Inferior parietal cortex (tissue), 1 donor: Measurements from ENCODE around the gene SLBP.
A peak's percentile ranks its signal among the peaks of the same experiment; 100 is the strongest.

Source experiments
- DNase-seq: peaks from one replicate; pipeline ENCODE4 v3.0.0-alpha.2; 2016; ENCODE audit errors: extremely low spot score

Gene SLBP

DNA sequence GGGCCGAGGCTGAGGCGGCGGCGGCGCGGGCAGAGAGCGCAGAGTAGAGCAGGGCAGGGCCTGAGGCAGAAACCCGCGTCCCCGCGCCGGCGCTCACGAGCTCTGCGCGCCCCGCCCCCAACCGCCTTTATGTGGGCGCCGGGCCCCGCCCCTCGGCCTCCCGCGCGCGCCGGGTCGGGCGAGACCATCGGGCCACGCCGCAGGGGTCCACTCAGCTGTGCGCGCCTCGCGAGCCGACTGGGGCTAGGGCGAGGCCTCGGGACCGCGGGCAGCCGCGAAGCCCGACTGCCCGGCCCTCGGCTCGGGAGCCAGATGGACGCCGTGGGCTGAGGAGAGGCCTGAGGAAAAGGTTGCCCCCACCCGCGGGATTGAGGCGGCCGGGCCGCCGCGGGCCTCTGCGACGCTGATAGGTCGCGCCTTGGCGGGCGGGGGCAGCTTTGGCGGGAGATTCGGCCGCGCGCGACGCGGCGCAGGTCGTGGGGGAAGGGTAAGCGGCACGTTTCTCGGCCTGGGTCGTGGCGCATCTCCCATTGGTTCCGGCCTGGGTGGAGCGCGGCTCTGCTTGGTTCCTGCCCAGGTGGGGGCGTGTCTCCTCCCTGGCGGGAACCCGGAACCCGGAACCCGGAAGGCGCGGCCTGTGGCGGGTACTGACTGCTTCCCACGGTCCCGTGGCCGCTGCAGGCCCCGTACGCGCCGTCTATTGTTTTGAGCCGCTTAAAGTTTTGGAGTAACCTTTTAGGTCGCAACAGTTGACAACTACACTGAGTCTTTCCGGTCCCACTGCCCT is at the start of gene SLBP:
Gene SLBP, minus strand, starts transcription at position 104 of the 787 bp plus-strand sequence. CDS start 131 bp downstream, outside the sequence.
- DNase-seq = peak; percentile 81

DNA sequence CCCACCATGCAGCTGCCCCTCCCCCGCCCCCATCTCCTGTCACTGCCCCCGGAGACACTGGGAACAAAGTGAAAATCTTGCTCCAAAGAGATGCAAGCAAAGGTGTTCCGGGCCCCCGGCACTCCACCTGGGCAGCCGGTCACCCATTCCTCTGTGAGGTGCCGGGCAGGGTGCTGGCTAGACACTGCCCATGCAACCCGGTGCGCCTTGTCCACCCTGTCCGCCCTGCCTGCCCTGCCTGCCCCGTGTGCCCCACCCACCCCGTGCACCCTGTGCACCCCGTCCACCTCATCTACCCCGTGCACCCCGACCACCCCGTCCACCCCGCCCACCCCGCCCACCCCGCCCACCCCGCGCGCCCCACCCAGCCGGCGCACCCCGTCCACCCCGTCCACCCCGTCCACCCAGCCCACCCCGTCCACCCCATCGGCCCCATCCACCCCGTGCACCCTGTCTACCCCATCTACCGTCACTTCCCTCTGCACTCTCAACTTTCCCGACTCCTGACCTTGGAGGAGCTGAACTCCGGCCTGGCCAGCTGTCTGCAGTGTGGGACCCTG is 49.1 kb upstream of the SLBP start:
- DNase-seq = no peak

DNA sequence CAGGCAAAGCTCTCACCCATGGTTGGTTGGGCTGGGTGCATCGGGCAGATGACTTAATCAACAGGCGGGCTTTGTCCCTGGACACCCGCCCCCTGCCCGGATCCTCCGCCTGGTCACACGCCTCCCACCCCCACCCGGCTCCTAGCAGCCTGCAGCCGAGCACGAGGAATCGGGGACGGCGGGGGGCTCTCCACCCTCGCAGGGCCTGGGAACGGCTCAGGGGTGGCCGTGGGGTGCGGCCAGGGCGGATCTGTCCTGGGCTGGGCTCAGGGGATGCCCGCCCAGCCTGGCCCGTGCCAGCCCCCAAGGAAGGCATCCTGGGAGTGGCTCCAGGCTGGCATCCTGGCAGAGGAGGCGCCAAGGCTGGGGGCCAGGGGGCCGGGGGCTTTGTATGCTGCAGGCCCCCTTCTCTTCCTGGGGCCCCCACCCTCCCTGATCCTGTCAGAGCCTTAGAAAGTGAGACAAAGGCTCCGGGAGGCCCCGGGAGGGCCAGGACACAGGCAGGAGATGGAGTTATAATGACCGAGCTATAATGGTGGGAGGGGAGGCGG is 48.5 kb upstream of the SLBP start:
- no peak for DNase-seq

DNA sequence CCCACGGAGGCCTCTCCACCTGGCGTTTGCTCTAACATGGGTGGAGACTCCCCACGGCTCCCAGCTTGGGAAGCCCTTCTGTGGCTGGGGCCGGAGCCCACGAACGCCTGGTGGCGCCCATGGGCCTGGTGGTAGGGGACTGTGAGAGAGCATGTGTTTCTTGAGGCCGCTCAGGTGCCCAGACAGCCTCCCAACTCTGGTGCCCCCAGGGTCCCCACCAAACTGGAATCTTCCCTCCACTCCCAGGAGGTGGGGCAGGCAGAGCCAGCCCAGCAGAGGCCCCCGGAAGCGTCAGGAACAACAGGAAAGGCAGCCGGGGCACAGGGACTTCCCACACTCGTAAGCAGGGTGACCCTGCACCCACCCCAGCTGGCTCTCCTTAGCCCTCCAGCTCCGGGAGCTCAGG is 47.7 kb upstream of the SLBP start:
- no peak for DNase-seq

DNA sequence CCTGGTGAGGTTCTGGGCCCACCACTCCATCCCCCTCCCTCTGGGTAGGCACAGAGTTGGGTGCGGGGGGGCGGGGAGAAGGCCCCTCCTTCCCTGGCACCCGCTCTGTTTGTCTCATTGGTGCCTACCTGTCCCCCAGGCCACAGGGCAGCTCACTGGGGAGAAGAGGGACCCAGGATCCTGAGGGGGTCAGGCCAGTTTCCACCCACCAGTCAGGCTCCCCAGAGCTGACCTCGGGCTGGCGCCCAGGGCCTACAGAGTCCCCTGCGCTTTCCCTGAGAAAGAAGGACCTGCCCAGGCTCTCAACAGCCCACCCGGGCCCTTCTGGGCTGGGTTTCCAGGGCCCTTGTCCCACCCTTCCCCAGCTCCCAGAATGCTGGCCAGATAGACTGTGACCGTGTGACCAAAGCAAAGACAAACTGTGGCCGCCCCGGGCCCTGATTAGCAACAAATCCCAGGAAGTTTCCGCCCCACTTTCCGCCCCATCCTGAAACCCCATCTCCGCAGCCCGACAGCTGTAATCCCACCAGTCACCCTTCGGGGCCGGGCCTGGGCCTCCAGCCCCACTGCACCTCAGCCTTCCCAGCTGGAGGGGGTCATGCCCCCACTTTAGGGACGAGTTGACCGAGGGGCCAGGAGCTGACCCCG is 47.2 kb upstream of the SLBP start:
- DNase-seq = no peak

DNA sequence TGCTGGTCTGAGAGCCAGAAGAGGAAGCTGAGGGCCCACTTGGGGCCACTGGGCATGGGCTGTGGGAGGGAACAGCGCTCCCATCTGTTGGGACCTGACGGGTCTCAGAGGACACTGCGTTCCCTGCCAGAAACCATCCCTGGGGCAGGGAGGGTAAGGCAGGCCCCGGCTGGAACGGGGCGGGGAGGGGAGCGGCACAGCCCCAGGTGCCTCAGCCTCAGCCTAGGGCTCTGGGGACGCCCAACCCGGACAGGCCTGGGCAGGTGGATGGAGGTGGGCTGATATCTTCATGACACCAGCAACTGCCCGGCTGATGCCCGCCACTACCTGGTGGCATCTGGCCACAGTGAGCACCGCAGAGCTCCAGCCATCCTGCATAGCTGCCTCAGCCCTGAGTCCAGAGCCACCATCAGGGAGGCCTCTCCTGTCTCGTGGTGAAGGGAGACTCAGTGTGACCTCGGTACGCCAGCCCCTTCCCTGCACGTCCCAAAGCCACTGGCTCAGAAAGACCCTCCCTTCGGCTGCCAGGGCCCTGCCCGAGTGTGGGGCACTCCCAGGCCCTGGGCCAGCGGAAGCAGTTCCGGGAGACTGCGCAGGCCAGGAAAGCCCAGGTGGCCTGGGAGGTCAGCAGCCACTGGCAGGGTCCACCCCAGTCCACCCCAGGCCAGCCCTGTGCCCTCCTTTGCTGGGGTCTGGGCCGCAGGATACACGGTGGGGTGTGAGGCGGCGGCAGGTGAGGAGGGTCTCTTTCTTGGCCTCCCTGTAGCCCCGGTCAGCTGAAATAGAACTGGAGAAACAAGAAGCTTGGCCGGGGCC is 46.4 kb upstream of the SLBP start:
- no peak for DNase-seq

DNA sequence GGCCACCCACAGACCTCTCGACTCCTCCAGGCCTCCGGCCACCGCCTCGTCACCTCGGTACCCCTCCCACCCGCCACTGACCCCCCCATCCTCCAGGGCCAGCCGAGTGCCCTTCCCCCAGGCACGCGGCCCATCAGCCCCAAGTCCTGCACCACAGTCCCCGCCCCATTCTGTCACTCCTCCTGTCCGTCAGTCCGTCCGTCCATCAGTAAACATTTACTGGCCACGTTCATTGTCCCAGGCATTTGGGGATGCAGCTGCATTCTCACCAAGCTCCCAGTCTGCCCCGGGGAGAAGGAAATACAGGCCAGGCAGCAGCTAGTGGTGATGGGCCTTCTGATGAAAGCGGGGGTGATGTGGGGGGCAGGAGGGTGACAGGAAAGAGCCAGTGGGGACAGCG is 45.7 kb upstream of the SLBP start:
- no peak for DNase-seq

DNA sequence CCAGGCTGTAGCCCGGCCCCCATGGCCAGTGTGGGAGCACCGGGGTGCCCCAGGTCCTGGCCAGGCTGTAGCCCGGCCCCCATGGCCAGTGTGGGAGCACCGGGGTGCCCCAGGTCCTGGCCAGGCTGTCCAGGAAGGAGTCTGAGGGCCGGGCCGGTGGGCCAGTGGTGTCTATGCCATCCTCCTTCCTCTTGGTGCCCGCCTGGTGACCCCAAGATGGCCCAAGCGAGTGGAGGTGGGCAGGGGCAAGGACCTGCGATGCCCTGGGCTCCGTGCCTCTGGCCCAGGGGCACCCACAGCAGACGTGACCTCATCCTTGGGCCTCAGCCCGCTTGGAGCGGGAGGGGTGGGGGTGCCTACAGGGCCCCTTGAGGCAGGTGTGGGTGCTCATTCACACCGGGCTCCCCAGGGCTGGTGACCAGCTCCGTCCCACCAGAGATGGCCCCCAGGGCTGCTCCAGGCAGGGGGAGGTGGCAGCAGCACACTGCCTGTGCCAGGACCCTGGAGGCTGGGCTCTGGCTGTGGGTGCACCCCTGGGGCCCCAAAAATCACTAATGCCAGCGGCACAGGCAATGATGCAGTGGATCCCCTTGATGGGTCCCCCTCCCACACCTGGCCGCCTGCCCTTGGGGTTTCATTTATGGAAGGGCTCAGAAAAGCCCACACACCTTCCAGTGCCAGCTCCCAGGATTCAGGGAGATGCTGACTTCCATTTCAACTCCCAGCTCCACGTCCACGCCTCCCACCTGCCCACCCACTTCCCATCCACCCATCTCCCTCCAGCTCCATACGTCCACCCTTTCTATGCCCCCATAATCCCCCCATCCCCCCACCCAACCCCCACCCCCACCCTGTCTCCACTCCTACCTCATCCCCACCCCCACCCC is 45.0 kb upstream of the SLBP start:
- DNase-seq = no peak

DNA sequence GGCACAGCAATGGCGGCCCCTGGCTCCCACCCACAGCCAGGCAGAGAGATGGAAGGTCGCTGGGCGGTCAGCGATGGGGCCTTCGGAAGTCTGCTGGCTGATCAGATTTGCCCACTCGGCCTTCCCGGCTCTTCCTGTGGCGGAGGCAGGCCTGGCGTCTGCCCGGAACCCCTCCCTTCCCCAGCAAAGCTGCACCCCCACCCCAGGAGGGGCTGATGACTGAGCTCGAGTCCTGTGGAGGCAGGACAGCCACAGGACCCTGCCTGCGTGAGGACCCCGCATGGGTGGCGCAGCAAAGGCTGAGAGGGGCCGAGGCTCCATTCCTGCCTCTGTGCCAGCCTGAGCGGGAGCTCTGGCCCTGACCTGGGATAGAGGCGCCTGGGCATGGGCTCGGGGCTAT is 44.0 kb upstream of the SLBP start:
- no peak for DNase-seq

DNA sequence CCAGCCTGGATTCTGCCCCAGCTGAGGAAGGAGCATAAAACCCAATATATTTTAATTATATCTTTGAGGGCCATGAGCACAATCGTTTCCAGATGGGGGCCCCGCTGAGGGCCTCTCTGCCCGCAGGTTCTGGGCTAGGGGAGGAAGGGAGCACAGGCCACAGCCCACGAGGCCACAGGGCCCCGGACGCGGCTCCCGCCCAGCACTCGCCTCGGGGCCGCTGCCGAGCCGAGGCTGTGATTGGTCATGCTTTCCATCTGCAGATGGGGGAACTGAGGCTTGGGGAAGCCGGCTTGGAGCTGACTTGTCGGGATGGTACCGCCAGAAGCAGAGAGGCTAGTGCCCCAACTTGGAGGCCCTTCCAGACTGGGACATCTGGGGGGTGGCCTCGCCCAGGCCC is 43.2 kb upstream of the SLBP start:
- no peak for DNase-seq

DNA sequence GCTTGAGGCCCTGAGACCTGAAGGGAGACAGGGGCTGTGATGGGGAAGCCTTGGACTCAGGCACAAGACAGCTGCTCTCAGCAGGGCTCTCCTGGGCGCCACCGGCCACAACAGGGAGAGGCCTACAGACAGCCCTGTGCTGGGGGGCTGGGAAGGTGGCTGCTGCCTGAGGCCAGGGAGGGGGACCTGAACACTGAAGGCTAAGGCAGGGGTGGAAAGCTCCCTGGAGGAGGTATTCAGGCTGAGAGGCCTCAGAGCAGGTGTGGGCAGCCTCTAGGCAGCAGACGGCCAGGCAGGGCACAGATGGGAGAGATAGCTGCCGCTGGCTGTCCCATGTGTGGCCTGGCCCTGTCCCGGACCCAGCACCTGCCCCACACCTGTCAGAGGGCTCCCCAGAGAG is 42.2 kb upstream of the SLBP start:
- no peak for DNase-seq

DNA sequence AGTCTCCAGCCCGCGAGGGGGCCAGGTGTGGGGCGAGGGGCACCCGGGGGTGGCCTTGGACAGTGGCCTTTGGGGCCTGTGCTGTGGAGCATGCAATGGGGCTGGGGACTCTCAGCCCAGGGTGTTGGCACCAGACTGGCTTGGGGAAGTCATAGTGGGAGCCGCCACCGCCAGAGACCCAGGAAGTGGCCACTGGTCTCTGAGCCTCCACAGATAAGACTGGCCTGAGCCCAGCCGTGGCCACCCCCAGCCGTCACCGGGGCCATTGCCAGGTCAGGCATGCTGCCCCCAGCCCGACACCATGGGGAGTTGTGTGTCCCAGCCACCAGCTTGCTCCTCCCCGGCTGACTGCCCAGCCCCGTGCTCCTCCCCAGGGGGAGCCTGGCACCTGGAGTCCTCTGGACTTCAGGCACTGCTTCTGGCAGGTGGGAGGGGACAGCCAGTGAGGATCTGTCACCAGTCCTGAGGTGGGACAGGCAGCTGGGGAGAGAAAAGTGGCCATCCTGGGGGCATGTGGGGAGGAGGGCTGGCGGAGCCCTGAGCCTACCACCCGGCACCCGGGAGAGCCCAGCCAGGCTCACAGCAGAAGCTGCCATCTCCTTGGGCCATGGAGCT is 41.7 kb upstream of the SLBP start:
- no peak for DNase-seq

DNA sequence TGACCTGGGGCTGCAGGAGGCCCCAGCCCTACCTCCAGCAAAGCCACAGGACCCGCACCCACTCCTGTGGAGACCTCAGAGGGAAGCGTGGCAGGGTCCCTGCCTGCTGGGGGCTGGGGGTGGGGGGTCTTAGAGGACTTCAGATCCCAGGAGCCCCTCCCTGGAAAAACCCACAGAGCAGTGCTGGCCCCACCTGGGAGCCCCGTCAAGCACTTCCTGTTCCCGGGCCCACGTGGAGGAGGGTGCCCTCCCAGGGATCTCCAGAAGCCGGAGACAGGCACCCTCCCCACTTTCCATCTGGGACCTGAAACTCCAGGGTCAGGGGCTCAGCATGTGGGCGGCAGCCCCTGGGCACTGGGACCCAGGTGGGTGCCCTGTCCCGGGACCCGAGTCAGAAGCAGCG is 41.2 kb upstream of the SLBP start:
- DNase-seq = no peak

DNA sequence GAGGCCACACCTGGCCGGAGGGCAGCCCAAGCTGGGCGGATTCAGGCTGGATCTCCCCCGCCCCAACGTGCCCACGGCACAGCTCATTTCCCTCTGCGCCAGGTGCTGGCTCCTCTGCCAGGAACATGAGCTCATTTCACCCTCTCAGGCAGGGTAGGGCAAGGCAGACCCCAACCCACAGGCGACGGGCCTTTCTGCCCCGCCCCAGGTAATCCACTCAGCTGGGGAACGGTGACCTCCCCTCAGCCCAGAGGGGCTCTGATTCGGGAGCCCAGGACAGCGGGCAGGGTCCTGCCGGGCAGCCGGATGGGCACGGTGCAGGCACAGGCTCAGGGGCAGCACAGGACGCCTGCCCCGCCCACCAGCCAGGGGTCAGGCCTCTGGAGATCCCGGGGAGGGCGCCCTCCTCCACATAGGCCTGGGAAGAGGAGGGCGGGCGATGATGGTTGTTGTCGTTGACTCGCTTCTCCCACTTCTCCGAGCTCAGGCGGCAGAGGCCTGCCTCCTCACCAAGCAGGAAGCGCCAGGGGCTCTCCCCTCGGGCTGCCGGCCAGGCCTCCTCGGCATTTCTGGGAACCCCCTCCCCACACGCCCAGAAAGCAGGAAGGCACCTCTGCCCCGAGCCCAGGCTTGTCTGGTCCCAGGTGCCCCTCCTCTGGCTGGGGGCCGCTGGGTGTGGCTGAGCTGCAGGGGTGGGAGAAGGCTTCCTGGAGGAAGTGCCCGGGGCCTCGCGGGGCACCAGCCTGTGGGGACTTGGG is 40.3 kb upstream of the SLBP start:
- no peak for DNase-seq

DNA sequence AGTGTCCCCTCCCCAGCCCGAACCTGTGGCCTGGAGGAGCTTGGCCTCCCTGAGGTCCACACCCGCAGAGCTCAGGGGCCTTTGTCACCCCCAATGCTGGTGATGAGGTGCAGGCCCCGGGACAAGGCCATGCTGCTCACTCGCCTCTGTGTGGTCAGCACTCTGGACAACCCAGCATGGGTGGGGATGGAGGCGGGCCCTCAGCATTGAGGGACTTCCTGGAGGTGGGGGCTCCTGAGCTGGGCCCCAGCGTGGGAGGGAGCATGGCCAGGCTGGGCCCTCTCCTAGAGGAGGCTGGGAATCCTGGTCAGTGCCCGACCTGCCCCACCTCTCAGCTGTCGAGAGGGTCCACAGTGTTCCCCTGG is 39.8 kb upstream of the SLBP start:
- no peak for DNase-seq

DNA sequence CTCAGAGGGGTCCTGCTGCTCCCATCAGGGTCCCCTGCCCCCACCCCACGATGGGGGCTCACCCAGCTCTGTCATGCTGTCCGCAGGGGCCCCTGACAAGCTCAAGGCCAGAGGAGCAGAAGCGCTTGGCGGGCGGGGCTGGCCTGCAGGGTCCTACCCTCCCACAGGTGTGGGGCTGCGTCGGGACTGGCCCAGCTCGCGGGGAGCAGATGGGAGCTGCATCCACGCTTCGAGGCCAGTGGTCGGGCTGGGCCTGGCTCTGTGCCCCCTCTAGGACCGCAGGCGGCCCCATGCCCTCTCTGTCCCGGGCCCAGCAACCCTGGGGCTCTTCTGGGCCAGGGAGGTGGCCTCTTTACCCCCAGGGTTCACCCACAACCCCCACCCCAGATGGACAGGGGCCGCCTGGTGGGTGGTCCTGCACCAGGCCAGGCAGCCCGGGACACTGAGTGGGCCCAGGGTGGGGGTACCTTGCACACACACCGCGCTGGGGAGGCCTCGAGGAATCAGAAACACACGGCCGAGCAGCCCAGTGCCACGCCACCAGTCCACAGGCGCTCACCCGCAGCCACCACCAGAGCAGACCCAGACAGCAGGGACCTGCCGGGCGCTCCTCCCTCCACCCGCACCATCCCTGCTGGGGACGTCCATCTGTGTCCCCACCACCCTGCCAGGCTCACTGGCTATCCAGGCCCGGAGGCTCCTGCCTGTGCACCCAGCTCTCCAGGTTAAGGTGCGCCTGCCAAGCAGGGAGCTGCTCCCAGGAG is 39.2 kb upstream of the SLBP start:
- no peak for DNase-seq

DNA sequence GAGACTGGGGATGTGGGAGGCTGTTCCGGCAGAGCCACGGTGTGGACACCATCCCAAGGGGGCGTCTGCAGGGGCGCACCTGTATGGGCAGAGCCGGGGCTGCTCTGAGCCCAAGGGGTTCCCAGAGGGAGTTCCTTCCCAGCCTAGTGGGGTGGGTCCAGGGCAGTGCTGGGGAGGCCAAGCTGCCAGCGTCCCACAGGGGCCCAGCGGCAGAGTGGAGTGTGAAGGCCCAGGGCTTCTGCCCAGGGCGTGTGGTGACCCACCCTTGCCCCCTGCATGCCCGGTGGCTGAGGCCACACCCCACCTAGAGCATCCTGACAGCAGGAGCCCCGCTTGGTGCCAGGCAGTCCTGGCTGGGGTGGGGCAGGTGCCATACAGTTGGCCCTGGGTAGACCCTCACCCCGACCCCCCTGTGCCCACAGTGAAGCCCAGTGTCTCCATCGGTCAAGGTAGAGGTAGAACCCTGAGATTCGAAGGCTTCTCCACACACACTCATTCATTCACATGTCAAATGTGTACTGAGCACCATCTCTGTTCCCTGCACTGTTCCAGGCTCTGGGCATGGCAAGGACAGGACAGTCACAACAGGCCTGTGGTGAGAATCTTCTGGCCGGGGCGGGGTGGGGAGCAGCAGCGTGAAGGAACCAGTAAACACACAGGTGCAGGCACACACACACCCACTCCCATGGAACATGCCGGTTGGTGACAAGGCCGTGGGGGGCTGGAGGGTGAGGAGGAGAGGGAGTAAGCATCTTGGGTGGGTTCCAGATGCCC is 38.4 kb upstream of the SLBP start:
- DNase-seq = no peak

DNA sequence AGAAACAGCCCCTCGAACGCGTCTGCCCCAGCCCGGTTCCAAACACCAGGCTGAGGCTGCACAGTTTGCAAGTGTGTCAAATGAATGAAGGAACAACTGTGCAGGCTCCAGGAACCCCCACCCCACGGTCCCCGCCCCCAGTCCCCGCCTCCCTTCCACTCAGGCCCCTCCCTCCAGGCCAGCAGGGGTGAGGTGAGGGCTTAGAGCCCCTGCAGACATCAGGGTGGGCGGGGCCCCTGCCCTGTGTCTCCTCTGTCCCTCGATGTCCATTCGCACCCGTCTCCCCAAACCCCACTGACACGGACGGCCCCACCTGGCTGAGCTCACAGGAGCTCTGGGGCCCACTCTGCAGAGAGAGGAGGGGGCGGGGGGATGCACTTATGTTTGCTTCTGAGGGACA is 37.7 kb upstream of the SLBP start:
- no peak for DNase-seq
